NCI-H2029 treated with DMSO at 0.1 percent for 48 hours (cell line): ENCODE data around the gene FBXL7.

Experiments
- DNase-seq: peaks from one replicate; lab custom pipeline; 2025; lab: John Stamatoyannopoulos, UW

Gene FBXL7

DNA sequence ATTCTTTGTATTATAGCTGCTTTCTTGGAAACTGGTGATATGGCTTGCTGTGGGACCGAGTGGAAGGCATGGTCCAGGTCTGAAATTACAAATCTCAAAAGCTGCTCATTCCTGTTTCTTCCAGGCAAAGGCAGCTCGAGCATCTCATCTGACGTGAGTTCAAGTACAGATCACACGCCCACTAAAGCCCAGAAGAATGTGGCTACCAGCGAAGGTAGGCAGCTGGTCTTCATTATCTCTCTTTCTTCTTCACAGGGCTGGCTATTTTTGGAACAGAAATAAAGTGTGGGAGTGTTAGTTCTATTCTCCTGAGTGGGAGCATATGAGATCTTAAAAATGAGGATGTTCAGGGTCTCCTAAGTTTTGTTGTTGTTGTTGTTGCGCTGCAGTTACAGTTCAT lies 115.9 kb downstream of the FBXL7 start:
- DNase-seq, result no peak

GRCh38 chr5:15618938-15619337 lies 119.0 kb downstream of the FBXL7 start:
- DNase-seq, result no peak

DNA sequence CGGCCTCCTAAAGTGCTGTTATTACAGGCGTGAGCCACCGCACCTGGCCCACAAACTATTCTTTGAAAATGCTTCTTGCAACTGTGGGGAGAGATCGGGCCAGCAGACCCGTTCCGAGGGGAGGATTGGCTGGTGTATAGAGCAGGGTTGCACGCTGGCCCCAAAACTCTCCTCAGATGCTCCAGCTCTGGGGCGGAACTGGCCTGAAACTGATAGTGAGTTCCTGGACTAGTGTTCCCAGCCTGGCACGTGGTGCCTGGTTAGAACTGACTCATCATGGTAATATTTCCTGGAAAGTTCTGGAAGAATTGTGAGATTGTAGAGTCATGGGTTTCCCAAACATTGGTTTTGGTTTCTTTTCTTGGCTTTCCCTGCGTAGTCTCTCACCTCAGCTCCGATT lies 120.5 kb downstream of the FBXL7 start:
- DNase-seq, result no peak

DNA sequence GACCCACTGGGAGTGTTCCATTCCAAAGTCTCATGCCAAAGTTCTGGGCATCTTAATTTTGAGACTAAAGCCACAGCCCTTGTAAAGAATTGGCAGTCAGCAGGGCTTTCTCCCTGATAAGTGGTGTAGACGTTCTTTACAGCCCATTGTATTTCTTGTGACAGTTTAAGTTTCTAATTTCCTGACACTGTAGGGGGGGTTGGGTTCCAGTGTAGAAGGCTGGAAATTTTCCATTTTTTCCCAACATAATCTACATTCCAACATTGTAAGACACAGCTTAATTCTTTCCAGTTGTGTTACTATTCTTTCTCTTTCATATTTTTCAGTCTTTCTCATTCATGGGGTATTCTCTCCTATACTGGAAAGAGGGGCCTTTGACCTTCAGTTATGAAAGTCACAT lies 121.1 kb downstream of the FBXL7 start:
- DNase-seq, result no peak

GRCh38 chr5:15623794-15624193 lies 123.8 kb downstream of the FBXL7 start:
- no peak for DNase-seq

- DNase-seq, result no peak
These were observed 127.1 kb downstream of the FBXL7 start for GRCh38 chr5:15627109-15627508.

GRCh38 chr5:15627647-15628046 lies 127.7 kb downstream of the FBXL7 start:
- no peak for DNase-seq

GRCh38 chr5:15630441-15630840 lies 130.5 kb downstream of the FBXL7 start:
- no peak for DNase-seq

DNA sequence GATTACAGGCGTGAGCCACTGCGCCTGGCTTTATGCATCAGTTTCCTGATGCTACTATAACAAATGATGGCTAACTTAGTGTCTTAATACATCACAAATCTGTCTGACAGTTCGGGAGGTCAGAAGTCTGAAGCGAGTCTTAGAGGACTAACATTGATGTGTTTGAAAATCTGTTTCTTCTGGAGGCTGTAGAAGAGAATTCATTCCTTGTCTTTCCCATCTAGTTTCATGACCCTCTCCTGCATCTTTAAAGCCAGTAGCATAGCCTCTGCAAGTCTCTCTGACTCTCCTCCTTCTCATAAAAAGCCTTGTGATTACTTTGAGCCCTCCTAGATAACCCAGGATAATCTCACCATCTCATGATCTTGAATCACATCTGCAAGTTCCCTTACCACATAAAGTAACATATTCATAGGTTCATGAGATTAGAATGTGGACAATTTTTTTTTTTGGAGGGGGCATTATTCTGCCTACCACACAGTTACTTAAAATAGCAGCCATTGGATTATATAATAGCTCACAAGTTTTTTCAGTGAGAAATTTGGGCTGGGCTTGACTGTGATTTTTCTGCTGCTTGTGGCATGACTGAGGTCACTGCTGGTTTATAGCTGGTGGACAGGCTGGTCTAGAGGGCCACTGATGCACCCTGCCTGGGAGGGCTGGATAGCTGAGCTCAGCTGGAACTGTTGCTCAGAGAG lies 134.8 kb downstream of the FBXL7 start:
- DNase-seq, result no peak

- no peak for DNase-seq
These were observed 135.3 kb downstream of the FBXL7 start for GRCh38 chr5:15635289-15635616.

GRCh38 chr5:15637345-15637744 lies 137.4 kb downstream of the FBXL7 start:
- no peak for DNase-seq

- no peak for DNase-seq
These were observed 137.9 kb downstream of the FBXL7 start for GRCh38 chr5:15637886-15638285.

- DNase-seq, result no peak
These were observed 138.3 kb downstream of the FBXL7 start for GRCh38 chr5:15638296-15638695.

- DNase-seq, result no peak
These were observed 139.3 kb downstream of the FBXL7 start for GRCh38 chr5:15639288-15639687.

- no peak for DNase-seq
These were observed 140.1 kb downstream of the FBXL7 start for GRCh38 chr5:15640116-15640515.

DNA sequence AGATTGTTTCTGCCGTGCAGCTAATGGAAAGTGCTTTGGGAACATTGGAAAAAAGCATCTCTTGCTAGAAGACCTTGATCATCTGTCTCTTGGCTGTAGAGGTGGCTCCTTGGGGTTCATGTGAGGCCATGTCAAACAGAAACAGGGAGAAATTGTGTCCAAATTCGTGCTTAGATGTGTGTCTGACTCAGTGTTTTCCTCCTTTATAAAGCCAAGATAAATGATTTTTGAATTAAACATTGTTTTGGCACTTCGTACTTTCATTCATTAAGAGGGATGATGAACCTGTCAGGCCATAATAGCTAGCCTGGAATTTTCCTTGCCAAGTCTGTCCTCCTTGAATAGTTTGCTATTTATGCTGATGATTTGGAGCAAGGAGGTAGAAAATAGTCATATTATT lies 143.8 kb downstream of the FBXL7 start:
- DNase-seq, result no peak

GRCh38 chr5:15645381-15646160 lies 145.6 kb downstream of the FBXL7 start:
- DNase-seq, result no peak

- no peak for DNase-seq
These were observed 146.4 kb downstream of the FBXL7 start for GRCh38 chr5:15646371-15646770.

DNA sequence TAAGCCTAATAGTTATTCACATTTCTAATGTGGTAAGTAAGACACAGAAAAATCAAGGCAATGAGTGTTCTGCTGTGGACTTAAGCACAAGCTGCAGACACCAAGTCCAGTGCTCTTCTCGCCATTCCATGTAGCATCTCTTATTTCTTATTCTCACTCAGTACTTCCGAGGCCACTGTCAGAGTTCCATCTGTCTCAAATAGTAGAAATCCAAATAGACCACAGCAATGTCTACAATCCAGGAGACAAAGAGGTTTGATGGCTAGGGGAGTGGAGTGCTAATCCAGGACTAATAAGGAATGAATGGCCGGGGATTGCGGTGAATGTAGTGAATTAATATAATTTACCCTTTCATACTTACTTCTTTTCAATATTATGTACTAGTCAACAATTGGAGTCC lies 147.3 kb downstream of the FBXL7 start:
- DNase-seq, result no peak

GRCh38 chr5:15650266-15650665 lies 150.3 kb downstream of the FBXL7 start:
- no peak for DNase-seq

GRCh38 chr5:15654779-15655178 lies 154.8 kb downstream of the FBXL7 start:
- DNase-seq, result no peak

DNA sequence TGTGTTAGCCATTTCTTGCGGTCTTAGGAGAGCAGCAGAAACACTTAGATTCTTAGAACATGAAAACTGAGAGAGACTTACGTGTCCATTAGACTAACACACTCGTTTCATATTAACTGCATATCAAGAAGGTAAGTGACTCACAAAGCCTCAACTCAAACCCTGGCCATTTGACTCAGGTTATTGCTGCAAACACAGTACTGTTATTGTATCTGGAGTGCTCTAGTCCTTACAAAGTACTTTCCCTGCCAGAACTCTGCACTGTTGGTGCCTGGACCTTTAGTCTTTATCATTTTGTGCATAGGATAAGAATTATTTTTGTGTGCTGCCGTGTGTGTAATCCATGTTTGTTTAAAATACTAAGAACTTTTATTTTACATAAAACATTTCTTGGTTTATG lies 155.7 kb downstream of the FBXL7 start:
- DNase-seq, result no peak

GRCh38 chr5:15664961-15665360 lies 165.0 kb downstream of the FBXL7 start:
- DNase-seq, result no peak

DNA sequence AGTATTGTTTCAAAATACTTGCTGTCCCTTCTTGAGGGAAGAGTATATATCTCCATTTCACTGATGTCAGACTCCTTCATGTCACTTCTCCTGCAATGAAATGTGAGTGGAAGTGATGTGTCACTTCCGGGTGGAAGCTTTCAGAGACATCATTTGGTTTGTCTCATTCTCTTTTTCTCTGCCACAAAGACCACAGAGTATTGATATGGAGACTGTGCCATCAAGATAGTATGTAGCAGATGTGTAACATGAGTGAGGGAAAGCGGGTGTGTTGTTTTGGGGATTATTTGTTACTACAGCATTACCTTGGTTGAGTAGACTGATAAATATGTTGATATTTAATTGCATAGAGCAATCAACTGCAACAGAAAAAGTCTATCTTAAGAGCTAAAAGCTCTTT lies 169.8 kb downstream of the FBXL7 start:
- no peak for DNase-seq
